Lung (tissue), 12 donors: ENCODE data around the gene SYNE1. TPM values are rescaled to one million over a fixed set of nuclear protein-coding genes. Genes with fewer than 3 reads are reported as not detected.

Experiments
- ATAC-seq: fragments of 200-7000 bp; cut with Tn5 transposase; one replicate; pipeline ENCODE4 v1.9.1; 2020; ENCODE audit warnings: moderate number of reproducible peaks; ENCODE audit not compliant: insufficient read depth, low FRiP score
- DNase-seq, 3 donors: peaks; one replicate each; pipeline ENCODE4 v3.0.0-alpha.2; 2013 to 2017
- H3K27ac ChIP-seq, 2 donors: one replicate each; pipeline ENCODE4 v1.5.1; 2013; ENCODE audit warnings: mild to moderate bottlenecking in 2 of 2, moderate library complexity in 2 of 2, control low read depth in 1 of 2, inconsistent platforms in 1 of 2, low read depth in 1 of 2, low read length in 1 of 2
- H3K27me3 ChIP-seq, 3 donors: one replicate each; pipeline ENCODE4 v1.5.1; 2013; ENCODE audit warnings: low read length in 2 of 3; ENCODE audit not compliant: control insufficient read depth in 3 of 3, insufficient read depth in 3 of 3
- H3K36me3 ChIP-seq, 4 donors: one replicate each; pipeline ENCODE4 v1.5.1; 2013; ENCODE audit warnings: low read length in 4 of 4, mild to moderate bottlenecking in 1 of 4, moderate library complexity in 1 of 4; ENCODE audit not compliant: control insufficient read depth in 4 of 4, insufficient read depth in 4 of 4
- H3K4me1 ChIP-seq, 5 donors: one replicate each; pipeline ENCODE4 v1.5.1; 2013; ENCODE audit warnings: low read length in 5 of 5, mild to moderate bottlenecking in 2 of 5, moderate library complexity in 1 of 5; ENCODE audit not compliant: control insufficient read depth in 5 of 5, insufficient read depth in 5 of 5
- H3K4me3 ChIP-seq: one replicate; pipeline ENCODE4 v1.5.1; 2013; ENCODE audit warnings: mild to moderate bottlenecking, control low read depth, moderate library complexity
- H3K9ac ChIP-seq, 2 donors: one replicate each; pipeline ENCODE4 v1.5.1; 2013; ENCODE audit warnings: low read length in 2 of 2, control low read depth in 1 of 2; ENCODE audit not compliant: insufficient read depth in 1 of 2
- H3K9me3 ChIP-seq, 4 donors: one replicate each; pipeline ENCODE4 v1.5.1; 2013; ENCODE audit warnings: low read length in 3 of 4, mild to moderate bottlenecking in 1 of 4, moderate library complexity in 1 of 4; ENCODE audit not compliant: control insufficient read depth in 4 of 4, insufficient read depth in 3 of 4
- WGBS, 2 donors: extraction: QIAGEN DNeasy Blood & Tissue Kit; methylation state at CpG; one replicate each; pipeline ENCODE4 v1.1.7; 2013; 5-methylcytosine and 5-hydroxymethylcytosine counted together
- polyA plus RNA-seq, 2 donors: library from polyadenylated mRNA; stranded (reverse); fragments of 200-250 nt; gene quantifications; one replicate each; pipeline ENCODE4 v1.2.1, GENCODE V29; 2013
- total RNA-seq, 2 donors: library from RNA; depleted of rRNA in 1 of 2; stranded (reverse); fragments of >200 nt in 1 of 2; gene quantifications; one replicate each; pipeline ENCODE4 v1.2.1, GENCODE V29; 2014 to 2021
- TF ChIP-seq, protein P1 (sequence below): IDR thresholded peaks from 2 replicates; pipeline ENCODE4 v1.5.1; 2012; ENCODE audit warnings: mild to moderate bottlenecking; ENCODE audit errors: control extremely low read depth, extremely low read depth
- donor health status: control.
- donor health status: control.
- donor health status: Bipolar disorder and iron deficiency.
- donor health status: healthy.
- donor health status: DM: yes; HTN: yes; CAD: no.

The SYNE1 gene
- total and polyA plus RNA-seq, 4 donors = 26.4 to 352 (median 131) TPM

DNA sequence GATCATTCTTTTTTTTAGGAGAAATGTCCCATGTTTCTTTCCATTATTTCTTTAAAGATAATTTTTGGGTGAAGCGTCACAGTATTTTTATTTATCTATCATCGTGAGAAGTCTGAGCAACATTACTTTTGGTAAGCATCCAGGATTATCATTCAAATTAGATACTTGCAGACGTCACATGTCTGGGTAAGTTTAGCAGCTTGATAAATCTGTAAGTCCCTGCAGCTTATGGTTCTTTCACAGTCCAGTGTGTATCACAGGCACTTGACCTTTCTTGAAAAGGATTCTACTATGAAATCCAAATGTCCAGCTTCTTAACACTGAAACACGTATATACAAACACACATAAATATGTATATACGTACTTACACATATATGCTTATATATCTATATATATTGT, 470.3 kb downstream of the SYNE1 start:
- peaks cover 7 to 19% (median 9%) of the 10 kb centered on the region in 4 donors for H3K36me3 ChIP-seq
- H3K9ac ChIP-seq = no peak overlapping the region
- no peak overlapping the region for H3K4me3 ChIP-seq
- TF ChIP-seq, protein P1, sequence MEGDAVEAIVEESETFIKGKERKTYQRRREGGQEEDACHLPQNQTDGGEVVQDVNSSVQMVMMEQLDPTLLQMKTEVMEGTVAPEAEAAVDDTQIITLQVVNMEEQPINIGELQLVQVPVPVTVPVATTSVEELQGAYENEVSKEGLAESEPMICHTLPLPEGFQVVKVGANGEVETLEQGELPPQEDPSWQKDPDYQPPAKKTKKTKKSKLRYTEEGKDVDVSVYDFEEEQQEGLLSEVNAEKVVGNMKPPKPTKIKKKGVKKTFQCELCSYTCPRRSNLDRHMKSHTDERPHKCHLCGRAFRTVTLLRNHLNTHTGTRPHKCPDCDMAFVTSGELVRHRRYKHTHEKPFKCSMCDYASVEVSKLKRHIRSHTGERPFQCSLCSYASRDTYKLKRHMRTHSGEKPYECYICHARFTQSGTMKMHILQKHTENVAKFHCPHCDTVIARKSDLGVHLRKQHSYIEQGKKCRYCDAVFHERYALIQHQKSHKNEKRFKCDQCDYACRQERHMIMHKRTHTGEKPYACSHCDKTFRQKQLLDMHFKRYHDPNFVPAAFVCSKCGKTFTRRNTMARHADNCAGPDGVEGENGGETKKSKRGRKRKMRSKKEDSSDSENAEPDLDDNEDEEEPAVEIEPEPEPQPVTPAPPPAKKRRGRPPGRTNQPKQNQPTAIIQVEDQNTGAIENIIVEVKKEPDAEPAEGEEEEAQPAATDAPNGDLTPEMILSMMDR = no peak
- ATAC-seq (no peak), DNase-seq (no peak)
- WGBS, 2 donors = 91 to 95% methylated on average over 5 of the region's 5 CpGs
- no peaks in the 10 kb centered on the region for H3K27me3 ChIP-seq
- peaks cover 0 to 11% (median 0%) of the 10 kb centered on the region in 5 donors for H3K4me1 ChIP-seq
- peak overlapping the region in 1 of 2 donors; percentile 88 for H3K27ac ChIP-seq
- no peaks in the 10 kb centered on the region for H3K9me3 ChIP-seq

DNA sequence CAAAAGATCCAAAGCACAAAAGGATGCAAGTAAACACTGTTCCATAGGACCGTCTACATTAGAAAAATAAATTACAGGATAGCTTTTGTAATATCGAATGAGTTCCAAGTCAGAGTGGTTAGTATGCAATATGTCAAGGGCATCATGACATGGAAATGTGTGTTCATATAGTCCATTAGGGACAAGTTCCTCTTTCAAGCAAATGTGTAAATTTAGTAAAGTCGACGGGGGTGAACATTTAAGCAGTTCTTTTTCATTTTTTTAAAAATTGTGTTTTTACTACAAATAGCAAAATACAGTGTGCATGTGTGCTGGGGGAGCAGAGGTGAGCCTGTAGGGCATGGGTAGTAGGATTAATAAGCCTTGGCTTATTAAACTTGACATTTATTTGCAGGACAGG, 470.7 kb downstream of the SYNE1 start:
- H3K27ac ChIP-seq = peak overlapping the region in 1 of 2 donors; percentile 88
- DNase-seq = no peak
- H3K4me3 ChIP-seq = no peak overlapping the region
- H3K36me3 ChIP-seq = peaks cover 5 to 21% (median 9%) of the 10 kb centered on the region in 4 donors
- no peaks in the 10 kb centered on the region for H3K9me3 ChIP-seq
- no peak overlapping the region for H3K9ac ChIP-seq
- H3K27me3 ChIP-seq = no peaks in the 10 kb centered on the region
- no peak for ATAC-seq
- WGBS, 2 donors = 37 to 72% methylated on average over 4 of the region's 4 CpGs
- H3K4me1 ChIP-seq = peaks cover 0 to 10% (median 0%) of the 10 kb centered on the region in 5 donors
- TF ChIP-seq, protein P1 = no peak

DNA sequence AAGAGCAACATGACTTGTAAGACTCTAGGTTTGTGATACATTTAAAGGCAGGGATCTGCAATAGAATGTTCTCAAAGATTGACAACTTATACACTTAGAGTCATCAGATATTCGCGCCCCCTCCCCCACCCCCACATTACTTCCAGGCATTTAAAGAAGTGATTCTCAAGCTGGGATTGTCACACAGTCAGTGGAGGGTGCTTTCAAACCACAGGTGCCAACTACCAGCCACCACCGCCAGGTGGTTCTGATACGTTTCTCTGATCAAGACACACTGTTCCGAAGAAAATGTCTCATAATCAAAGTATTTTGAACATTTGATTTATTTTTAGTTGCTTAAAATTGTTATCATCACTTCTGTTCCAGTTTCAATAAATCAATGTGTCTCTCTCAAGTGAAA, 472.2 kb downstream of the SYNE1 start:
- DNase-seq (no peak), ATAC-seq (no peak)
- H3K36me3 ChIP-seq = peaks cover 4 to 25% (median 10%) of the 10 kb centered on the region in 4 donors
- no peaks in the 10 kb centered on the region for H3K9me3 ChIP-seq
- TF ChIP-seq, protein P1 = no peak
- H3K4me1 ChIP-seq = peaks cover 0 to 9% (median 0%) of the 10 kb centered on the region in 5 donors
- peak overlapping the region in 1 of 2 donors; percentile 1 for H3K27ac ChIP-seq
- no peaks in the 10 kb centered on the region for H3K27me3 ChIP-seq
- H3K9ac ChIP-seq = no peak overlapping the region
- WGBS, 2 donors = 97 to 99% methylated on average over 5 of the region's 5 CpGs
- no peak overlapping the region for H3K4me3 ChIP-seq

DNA sequence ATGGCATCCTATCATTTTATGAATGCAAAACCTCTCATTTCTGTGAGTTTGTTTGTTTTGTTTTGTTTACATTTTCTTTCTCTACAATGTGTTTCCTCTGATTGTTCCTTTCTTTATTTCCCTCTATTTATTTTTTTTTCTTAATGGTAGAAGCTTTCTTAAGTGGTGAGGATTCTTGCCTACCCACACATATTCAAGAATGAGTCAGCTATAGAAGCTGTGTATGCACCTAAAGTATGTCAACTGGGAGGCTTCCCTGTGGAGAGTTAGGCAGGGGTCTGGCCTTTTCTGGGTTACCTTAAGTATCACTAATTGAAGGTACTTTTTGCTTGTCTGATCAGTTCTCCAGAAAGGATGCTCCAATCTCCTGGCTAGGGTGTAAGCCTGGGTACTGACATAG, 475.7 kb downstream of the SYNE1 start:
- no peak for ATAC-seq
- H3K9me3 ChIP-seq = no peaks in the 10 kb centered on the region

More for the DNA sequence above, 475.7 kb downstream of the SYNE1 start:
- peaks cover 0 to 7% (median 0%) of the 10 kb centered on the region in 5 donors for H3K4me1 ChIP-seq
- H3K9ac ChIP-seq = no peak overlapping the region
- TF ChIP-seq, protein P1 = no peak
- no peaks in the 10 kb centered on the region for H3K27me3 ChIP-seq
- H3K36me3 ChIP-seq = peaks cover 8 to 23% (median 11%) of the 10 kb centered on the region in 4 donors
- DNase-seq = no peak
- H3K4me3 ChIP-seq = no peak overlapping the region
- H3K27ac ChIP-seq = peak overlapping the region in 1 of 2 donors; percentile 26
